OCI-LY7 (cell line): ENCODE measurements around the gene MTFP1.

ENCODE experiments used
- CTCF ChIP-seq: fragments of 200-600 bp; sonication (generic); conservative IDR thresholded peaks from 2 replicates; pipeline ENCODE4 v1.5.1; 2014; ENCODE audit warnings: mild to moderate bottlenecking, antibody characterized with exemption, low read length, moderate library complexity, mixed read lengths
- EZH2phosphoT487 ChIP-seq: fragments of 200-600 bp; sonication (generic); IDR thresholded peaks from 2 replicates; pipeline ENCODE4 v1.6.1; 2018; ENCODE audit warnings: low read depth, borderline replicate concordance, mild to moderate bottlenecking, mixed run types, antibody characterized with exemption, low read length, moderate library complexity, mixed read lengths

GRCh38 chr22:30416403-30416802, 9.2 kb upstream of the MTFP1 start:
- no peak for TF ChIP-seq CTCF
- TF ChIP-seq EZH2phosphoT487, result no peak
